MM.1S (cell line): ENCODE measurements around the gene INO80.

Experiments
- DNase-seq: peaks from one replicate; pipeline ENCODE4 v3.0.0-alpha.2; 2015
- H2AFZ ChIP-seq: fragments of 300-600 bp; sonication (generic); 2 replicates; pipeline ENCODE4 v1.6.0; 2016; ENCODE audit warnings: antibody characterized with exemption, low read length
- H3F3A ChIP-seq: fragments of 300-600 bp; sonication (generic); 2 replicates; pipeline ENCODE4 v1.6.1; 2016; ENCODE audit warnings: mild to moderate bottlenecking, antibody characterized with exemption, low read length, moderate library complexity, mixed read lengths; ENCODE audit not compliant: insufficient read depth
- H3K27ac ChIP-seq: fragments of 300-600 bp; sonication (generic); 2 replicates; pipeline ENCODE4 v1.5.1; 2016; ENCODE audit warnings: mild to moderate bottlenecking, low read length
- H3K27me3 ChIP-seq: fragments of 300-600 bp; sonication (generic); replicated peaks from 2 replicates; pipeline ENCODE4 v1.6.0; 2016; ENCODE audit warnings: low read length; ENCODE audit not compliant: insufficient read depth
- H3K36me3 ChIP-seq: fragments of 300-600 bp; sonication (generic); replicated peaks from 2 replicates; pipeline ENCODE4 v1.6.1; 2016; ENCODE audit warnings: mild to moderate bottlenecking, low read length, mixed read lengths; ENCODE audit not compliant: insufficient read depth
- H3K4me1 ChIP-seq: fragments of 300-600 bp; sonication (generic); 2 replicates; pipeline ENCODE4 v1.6.1; 2016; ENCODE audit warnings: low read length, mixed read lengths
- H3K4me2 ChIP-seq: fragments of 300-600 bp; sonication (generic); 2 replicates; pipeline ENCODE4 v1.6.0; 2016; ENCODE audit warnings: low read depth, low read length
- H3K4me3 ChIP-seq: fragments of 300-600 bp; sonication (generic); 2 replicates; pipeline ENCODE4 v1.5.1; 2016; ENCODE audit warnings: low read length, mixed read lengths
- H3K79me2 ChIP-seq: fragments of 300-600 bp; sonication (generic); 2 replicates; pipeline ENCODE4 v1.6.1; 2016; ENCODE audit warnings: mixed run types, low read length, mixed read lengths
- H3K9ac ChIP-seq: fragments of 300-600 bp; sonication (generic); 2 replicates; pipeline ENCODE4 v1.6.1; 2016; ENCODE audit warnings: low read length, mixed read lengths
- H3K9me2 ChIP-seq: fragments of 300-600 bp; sonication (generic); replicated peaks from 2 replicates; pipeline ENCODE4 v1.6.1; 2016; ENCODE audit warnings: mild to moderate bottlenecking, low read length, mixed read lengths; ENCODE audit not compliant: insufficient read depth
- H3K9me3 ChIP-seq: fragments of 300-600 bp; sonication (generic); replicated peaks from 2 replicates; pipeline ENCODE4 v1.6.1; 2016; ENCODE audit warnings: mild to moderate bottlenecking, low read length, mixed read lengths; ENCODE audit not compliant: insufficient read depth
- H4K20me1 ChIP-seq: fragments of 300-600 bp; sonication (generic); 2 replicates; pipeline ENCODE4 v1.6.1; 2016; ENCODE audit warnings: mild to moderate bottlenecking, low read length, moderate library complexity, mixed read lengths; ENCODE audit not compliant: insufficient read depth
- EZH2 ChIP-seq: fragments of 300-600 bp; sonication (generic); optimal IDR thresholded peaks from 2 replicates; pipeline ENCODE3; 2017; ENCODE audit warnings: low read depth, mild to moderate bottlenecking, antibody characterized with exemption, low read length, mixed read lengths
- EZH2phosphoT487 ChIP-seq: fragments of 300-600 bp; sonication (generic); IDR thresholded peaks from 2 replicates; pipeline ENCODE4 v1.6.1; 2018; ENCODE audit warnings: antibody characterized with exemption, low read length
- TF ChIP-seq, protein P1 (sequence below): fragments of 300-600 bp; sonication (generic); IDR thresholded peaks from 2 replicates; pipeline ENCODE4 v1.5.1; 2016; ENCODE audit warnings: antibody characterized with exemption, low read length, mixed read lengths

Gene INO80

DNA sequence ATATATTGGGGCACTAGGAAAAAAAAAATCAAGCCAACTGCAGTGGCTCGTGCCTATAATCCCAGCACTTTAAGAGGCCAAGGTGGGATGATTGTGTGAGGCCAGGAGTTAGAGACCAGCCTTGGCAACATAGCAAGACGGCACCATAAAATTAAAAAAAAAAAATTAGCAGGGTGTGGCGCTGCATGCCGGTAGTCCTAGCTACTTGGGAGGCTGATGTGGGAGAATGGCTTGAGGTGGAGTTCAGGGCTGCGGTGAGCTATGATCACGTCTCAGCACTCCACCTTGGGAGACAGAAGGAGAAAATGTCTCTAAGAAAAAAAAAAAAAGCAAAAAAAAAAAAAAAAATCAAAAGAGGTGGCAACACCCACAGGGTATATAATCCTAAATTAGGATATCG lies 49.6 kb downstream of the INO80 start:
- H4K20me1 ChIP-seq, result no peaks in the 10 kb centered on the region
- TF ChIP-seq EZH2phosphoT487 (no peak), EZH2 (no peak)
- TF ChIP-seq, protein P1, sequence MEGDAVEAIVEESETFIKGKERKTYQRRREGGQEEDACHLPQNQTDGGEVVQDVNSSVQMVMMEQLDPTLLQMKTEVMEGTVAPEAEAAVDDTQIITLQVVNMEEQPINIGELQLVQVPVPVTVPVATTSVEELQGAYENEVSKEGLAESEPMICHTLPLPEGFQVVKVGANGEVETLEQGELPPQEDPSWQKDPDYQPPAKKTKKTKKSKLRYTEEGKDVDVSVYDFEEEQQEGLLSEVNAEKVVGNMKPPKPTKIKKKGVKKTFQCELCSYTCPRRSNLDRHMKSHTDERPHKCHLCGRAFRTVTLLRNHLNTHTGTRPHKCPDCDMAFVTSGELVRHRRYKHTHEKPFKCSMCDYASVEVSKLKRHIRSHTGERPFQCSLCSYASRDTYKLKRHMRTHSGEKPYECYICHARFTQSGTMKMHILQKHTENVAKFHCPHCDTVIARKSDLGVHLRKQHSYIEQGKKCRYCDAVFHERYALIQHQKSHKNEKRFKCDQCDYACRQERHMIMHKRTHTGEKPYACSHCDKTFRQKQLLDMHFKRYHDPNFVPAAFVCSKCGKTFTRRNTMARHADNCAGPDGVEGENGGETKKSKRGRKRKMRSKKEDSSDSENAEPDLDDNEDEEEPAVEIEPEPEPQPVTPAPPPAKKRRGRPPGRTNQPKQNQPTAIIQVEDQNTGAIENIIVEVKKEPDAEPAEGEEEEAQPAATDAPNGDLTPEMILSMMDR, result no peak
- H3K79me2 ChIP-seq, result peaks cover 3% of the 10 kb centered on the region; the same call in 1 of the 2 replicates
- no peak overlapping the region for H3K4me2 ChIP-seq
- no peaks in the 10 kb centered on the region for H3K27me3 ChIP-seq
- no peak overlapping the region for H3K27ac ChIP-seq
- H3K9me2 ChIP-seq, result no peaks in the 10 kb centered on the region
- DNase-seq, result no peak
- H3K4me3 ChIP-seq, result no peak overlapping the region
- H3K9ac ChIP-seq, result no peak overlapping the region
- H3K9me3 ChIP-seq, result no peaks in the 10 kb centered on the region
- no peaks in the 10 kb centered on the region for H3F3A ChIP-seq
- peaks cover 11% of the 10 kb centered on the region; the same call in 1 of the 2 replicates for H3K36me3 ChIP-seq
- H2AFZ ChIP-seq, result no peak overlapping the region
- no peaks in the 10 kb centered on the region for H3K4me1 ChIP-seq

DNA sequence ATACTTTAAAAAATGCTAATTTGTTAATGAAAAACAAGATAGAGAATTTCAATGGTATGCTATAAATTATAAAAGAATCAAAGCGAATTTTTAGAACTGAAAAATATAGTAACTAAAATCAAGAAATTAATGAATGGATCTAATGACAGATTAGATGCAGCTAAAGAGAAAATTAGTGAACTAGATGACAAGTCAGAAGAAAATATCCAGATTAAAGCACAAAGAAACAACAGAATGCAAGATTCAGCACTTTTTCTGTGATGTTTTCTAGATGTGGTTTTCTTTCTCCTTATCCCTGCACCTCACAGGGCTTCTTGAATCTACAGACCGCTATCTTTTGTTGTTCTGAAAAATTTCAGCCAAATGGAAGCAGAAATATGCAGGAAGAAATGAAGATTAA lies 54.4 kb downstream of the INO80 start:
- no peaks in the 10 kb centered on the region for H3K9me3 ChIP-seq
- no peak for DNase-seq
- H3K4me3 ChIP-seq, result no peak overlapping the region
- no peak overlapping the region for H3K27ac ChIP-seq
- no peaks in the 10 kb centered on the region for H3F3A ChIP-seq
- H3K36me3 ChIP-seq, result peaks cover 8% of the 10 kb centered on the region; the same call in 1 of the 2 replicates
- H3K27me3 ChIP-seq, result no peaks in the 10 kb centered on the region
- no peak overlapping the region for H3K4me2 ChIP-seq
- no peaks in the 10 kb centered on the region for H4K20me1 ChIP-seq
- no peaks in the 10 kb centered on the region for H3K9me2 ChIP-seq
- H3K9ac ChIP-seq, result no peak overlapping the region
- H3K79me2 ChIP-seq, result no peaks in the 10 kb centered on the region
- no peak overlapping the region for H2AFZ ChIP-seq
- H3K4me1 ChIP-seq, result no peaks in the 10 kb centered on the region
- TF ChIP-seq, protein P1, result no peak
- no peak for TF ChIP-seq EZH2phosphoT487
- TF ChIP-seq EZH2, result no peak

DNA sequence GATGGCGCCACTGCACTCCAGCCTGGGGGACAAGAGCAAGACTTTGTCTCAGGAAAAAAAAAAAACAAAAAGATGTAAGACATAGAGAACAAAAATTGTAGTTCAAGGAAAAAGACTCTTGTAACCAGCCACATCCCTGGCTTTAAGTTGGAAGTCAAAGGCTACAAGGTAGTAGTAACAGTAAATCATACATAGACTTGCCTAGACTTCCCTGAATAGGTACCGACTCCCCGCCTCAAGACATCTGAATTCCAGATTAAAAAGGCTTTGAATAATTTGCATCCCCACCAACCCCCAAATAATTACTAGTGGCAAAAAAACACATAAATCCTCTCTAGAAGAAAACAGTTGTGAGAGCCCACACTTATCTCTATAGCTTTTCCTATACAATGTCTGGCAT lies 55.6 kb downstream of the INO80 start:
- Histone ChIP-seq H3K79me2 (no peaks in the 10 kb centered on the region), H2AFZ (no peak overlapping the region), H3K4me2 (no peak overlapping the region), H3K4me3 (no peak overlapping the region), H3K36me3 (peaks cover 10% of the 10 kb centered on the region; the same call in 1 of the 2 replicates), H3F3A (no peaks in the 10 kb centered on the region), H3K9me2 (no peaks in the 10 kb centered on the region), H3K9ac (no peak overlapping the region), H3K4me1 (no peaks in the 10 kb centered on the region), H3K27ac (no peak overlapping the region), H3K27me3 (no peaks in the 10 kb centered on the region), H4K20me1 (no peaks in the 10 kb centered on the region), H3K9me3 (no peaks in the 10 kb centered on the region)
- TF ChIP-seq EZH2phosphoT487 (no peak), EZH2 (no peak)
- DNase-seq, result no peak

DNA sequence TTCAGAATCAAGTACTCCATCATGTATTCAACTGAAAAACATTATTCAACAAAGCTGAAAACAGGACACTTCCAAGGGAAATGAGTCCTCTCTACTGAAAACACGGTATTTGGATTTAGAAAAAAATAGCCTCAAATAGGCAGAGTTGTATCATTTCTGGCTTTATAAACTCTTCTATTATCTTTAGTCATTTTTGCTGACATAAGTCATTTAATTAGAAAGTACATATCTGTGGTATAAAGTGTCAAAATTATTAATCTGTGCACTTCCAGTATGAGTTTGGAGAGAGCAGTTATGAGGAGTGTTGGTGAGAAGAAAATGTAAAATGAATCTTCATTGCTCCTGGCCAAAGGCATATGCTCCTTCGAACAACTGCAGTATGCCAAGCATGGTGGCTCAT lies 59.3 kb downstream of the INO80 start:
- Histone ChIP-seq H3K36me3 (peaks cover 21% of the 10 kb centered on the region; the same call in 1 of the 2 replicates), H3K9ac (no peak overlapping the region), H4K20me1 (no peaks in the 10 kb centered on the region), H3K4me1 (no peaks in the 10 kb centered on the region), H3K79me2 (no peaks in the 10 kb centered on the region), H3F3A (no peaks in the 10 kb centered on the region), H3K4me2 (no peak overlapping the region), H3K27me3 (no peaks in the 10 kb centered on the region), H3K9me3 (no peaks in the 10 kb centered on the region), H3K9me2 (no peaks in the 10 kb centered on the region), H2AFZ (no peak overlapping the region), H3K4me3 (no peak overlapping the region), H3K27ac (no peak overlapping the region)
- TF ChIP-seq EZH2 (no peak), EZH2phosphoT487 (no peak)
- TF ChIP-seq, protein P1, result no peak
- no peak for DNase-seq
